GM23248 (cell line): Measurements from ENCODE around the gene EXOSC6.
"Not testable (repeated sequence)": the region's sequence is repeated elsewhere in the genome, so short reads cannot be mapped to it uniquely, and the experiment has no call there.

Experiments used
- EZH2 ChIP-seq: fragments of 200-600 bp; sonication (generic); IDR thresholded peaks from 2 replicates; pipeline ENCODE4 v1.6.1; 2018; ENCODE audit warnings: antibody characterized with exemption, mild to moderate bottlenecking; ENCODE audit not compliant: insufficient read depth, poor library complexity, severe bottlenecking
- EZH2phosphoT487 ChIP-seq: fragments of 200-600 bp; sonication (generic); IDR thresholded peaks from 2 replicates; pipeline ENCODE4 v1.6.1; 2018; ENCODE audit warnings: antibody characterized with exemption, moderate library complexity, mild to moderate bottlenecking, low read depth; ENCODE audit not compliant: insufficient read depth

DNA sequence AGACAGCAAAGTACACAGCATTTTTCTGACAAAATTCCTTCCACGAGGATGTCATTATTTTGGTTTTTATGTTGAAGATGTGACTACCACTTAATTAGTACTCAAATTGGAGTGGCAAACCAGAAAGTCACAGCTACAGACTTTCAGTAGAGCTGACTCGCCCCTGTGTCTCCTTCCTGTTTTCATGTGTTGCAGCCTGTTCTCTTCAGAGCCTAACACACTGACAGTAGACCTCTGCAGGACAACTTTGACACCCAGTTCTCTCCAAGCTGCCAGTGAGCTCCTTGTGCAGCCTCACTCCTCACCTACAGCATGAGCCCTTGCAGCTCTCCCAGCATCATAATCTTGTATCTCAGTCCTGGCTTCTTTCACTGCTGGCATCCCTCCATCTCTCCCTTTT, 29.2 kb downstream of the EXOSC6 start:
- not testable (repeated sequence) for TF ChIP-seq EZH2phosphoT487, EZH2
